Naive thymus-derived CD8-positive, alpha-beta T cell (primary cell): Measurements from ENCODE around the gene KIAA1614. TPM values are rescaled to one million over a fixed set of nuclear protein-coding genes. Genes with fewer than 3 reads are reported as not detected.
A peak's percentile ranks its signal among the peaks of the same experiment; 100 is the strongest.

Experiments
- ATAC-seq, 2 donors: fragments of 150-1000 bp; cut with Tn5 transposase in 1 of 2; sonication (Bioruptor Pico), chemical (Tn5 transposase) in 1 of 2; 1 replicate in 1 of 2; 2 replicates in 1 of 2; pipeline ENCODE4 v1.10.0; 2021; ENCODE audit warnings: mild to moderate bottlenecking in 2 of 2, moderate library complexity in 2 of 2
- POLR2A ChIA-PET: fragments of 350-600 bp; sonication (Branson Sonifier 250); formaldehyde crosslinking; loops from one replicate; lab custom pipeline; 2021; ENCODE audit warnings: antibody characterized with exemption; lab: Charles Lee
- DNase-seq, 10 donors: peaks; one replicate each; pipeline versions ENCODE4 v3.0.0 to v3.0.0-alpha.2; 2020 to 2022
- H3K27ac Mint-ChIP-seq, 10 donors: one replicate each; pipeline ENCODE4 v1.8.0; 2020 to 2022; ENCODE audit warnings: mild to moderate bottlenecking in 10 of 10, mixed read lengths in 10 of 10, moderate library complexity in 4 of 10, inconsistent platforms in 1 of 10
- H3K27me3 Mint-ChIP-seq, 5 donors: one replicate each; pipeline ENCODE4 v1.8.0; 2021 to 2022; ENCODE audit warnings: mixed read lengths in 5 of 5
- H3K36me3 Mint-ChIP-seq, 3 donors: one replicate each; pipeline ENCODE4 v1.8.0; 2020 to 2022; ENCODE audit warnings: mixed read lengths in 3 of 3, mild to moderate bottlenecking in 2 of 3, inconsistent platforms in 1 of 3
- H3K4me1 Mint-ChIP-seq, 4 donors: one replicate each; pipeline ENCODE4 v1.8.0; 2021 to 2022; ENCODE audit warnings: mixed read lengths in 4 of 4
- H3K4me3 Mint-ChIP-seq, 10 donors: one replicate each; pipeline ENCODE4 v1.8.0; 2020 to 2022; ENCODE audit warnings: mild to moderate bottlenecking in 10 of 10, mixed read lengths in 10 of 10, moderate library complexity in 6 of 10, inconsistent platforms in 1 of 10
- H3K9me3 Mint-ChIP-seq, 9 donors: one replicate each; pipeline ENCODE4 v1.8.0; 2020 to 2022; ENCODE audit warnings: mixed read lengths in 9 of 9, mild to moderate bottlenecking in 3 of 9, inconsistent platforms in 1 of 9, moderate library complexity in 1 of 9
- polyA plus RNA-seq, 3 donors: library from polyadenylated mRNA; unstranded; fragments of 300-500 nt; fragmentation: Illumina TruSeq; gene quantifications; one replicate each; pipeline ENCODE4 v1.2.3, GENCODE V29; 2021
- total RNA-seq, 8 experiments: library from RNA in 2 of 8; stranded (reverse) in 2 of 8; gene quantifications; one replicate each; pipeline ENCODE4 v1.2.3 and lab custom pipeline; 2021 to 2026

Gene KIAA1614
- total and polyA plus RNA-seq, 5 experiments from 2014 or later, result 0.04 to 0.33 (median 0.11) TPM; not detected in 1

DNA sequence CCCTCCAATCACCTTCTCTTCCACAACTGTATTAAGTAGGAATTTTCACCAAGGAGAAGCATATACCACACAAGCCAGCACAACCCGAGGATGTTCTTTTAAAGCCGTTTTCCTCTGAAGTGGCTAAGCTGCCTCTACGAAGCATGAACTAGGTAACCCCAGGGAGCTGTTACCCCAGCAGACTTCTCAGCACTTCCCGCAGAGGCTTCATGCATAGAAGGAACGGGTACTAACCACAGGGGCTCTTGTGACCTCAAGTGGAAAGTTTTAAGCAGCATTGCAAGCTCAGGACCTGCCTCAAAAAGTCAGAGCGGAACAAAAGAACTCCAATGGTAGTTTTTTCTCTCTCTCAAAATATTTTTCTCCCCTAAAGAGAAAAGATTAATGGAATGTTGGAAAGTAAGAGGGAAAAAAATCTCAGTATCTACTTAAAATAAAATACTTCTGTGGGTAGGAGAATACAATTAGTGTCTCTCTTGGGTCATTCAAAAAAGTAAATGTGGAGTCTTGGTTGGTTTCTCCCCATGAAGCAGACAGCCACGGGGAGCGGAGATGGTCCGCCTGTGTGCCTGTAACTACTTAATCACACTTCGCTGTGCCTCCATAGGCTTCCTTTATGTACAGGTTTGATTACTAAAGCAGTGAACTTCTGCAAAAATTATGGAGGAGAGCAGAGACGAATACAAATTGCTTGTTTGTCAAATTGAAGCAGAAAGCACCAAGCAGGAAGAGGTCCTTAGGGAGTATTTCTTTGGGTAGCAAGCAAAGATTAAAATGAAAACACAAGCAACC is 69.1 kb downstream of the KIAA1614 start:
- peak in 9 of 10 donors; percentile 23 to 73 (median 45) for DNase-seq
- peaks cover 16 to 35% (median 23%) of the 10 kb centered on the region in 4 donors for H3K4me1 Mint-ChIP-seq
- H3K9me3 Mint-ChIP-seq, result no peaks in the 10 kb centered on the region
- POLR2A ChIA-PET, result no interaction called here
- peak overlapping the region; percentile 7 to 86 (median 59) for H3K27ac Mint-ChIP-seq
- ATAC-seq, result peak; percentile 99
- H3K36me3 Mint-ChIP-seq, result peaks cover 6 to 74% (median 16%) of the 10 kb centered on the region in 3 donors
- H3K27me3 Mint-ChIP-seq, result no peaks in the 10 kb centered on the region
- H3K4me3 Mint-ChIP-seq, result peak overlapping the region; percentile 2 to 66 (median 30)

DNA sequence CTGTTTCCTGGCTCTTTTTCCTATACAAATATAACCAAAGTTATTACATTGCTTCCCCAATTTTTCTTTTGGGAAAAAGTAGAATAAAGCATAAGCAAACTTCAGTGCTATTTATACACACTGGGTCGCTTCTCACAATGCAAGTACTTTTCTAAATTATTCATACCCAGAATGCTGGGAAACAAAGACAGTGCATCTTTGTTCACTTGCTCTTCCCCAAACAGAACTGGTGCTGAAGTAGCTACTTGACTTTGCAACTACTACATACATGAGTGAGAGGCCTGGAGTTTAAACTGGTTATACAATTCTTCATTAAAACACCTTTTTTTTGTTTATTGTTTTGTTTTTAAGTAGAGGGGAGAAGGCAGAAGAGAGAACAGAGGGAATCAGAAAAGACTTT is 69.7 kb downstream of the KIAA1614 start:
- POLR2A ChIA-PET, result no interaction called here
- Mint-ChIP-seq H3K27me3 (no peaks in the 10 kb centered on the region), H3K4me1 (peaks cover 16 to 35% (median 23%) of the 10 kb centered on the region in 4 donors), H3K27ac (peak overlapping the region in 9 of 10 donors; percentile 35 to 86 (median 60)), H3K9me3 (no peaks in the 10 kb centered on the region), H3K36me3 (peaks cover 10 to 74% (median 21%) of the 10 kb centered on the region in 3 donors), H3K4me3 (peak overlapping the region in 1 of 10 donors; percentile 3)
- DNase-seq, result no peak
- ATAC-seq, result no peak

DNA sequence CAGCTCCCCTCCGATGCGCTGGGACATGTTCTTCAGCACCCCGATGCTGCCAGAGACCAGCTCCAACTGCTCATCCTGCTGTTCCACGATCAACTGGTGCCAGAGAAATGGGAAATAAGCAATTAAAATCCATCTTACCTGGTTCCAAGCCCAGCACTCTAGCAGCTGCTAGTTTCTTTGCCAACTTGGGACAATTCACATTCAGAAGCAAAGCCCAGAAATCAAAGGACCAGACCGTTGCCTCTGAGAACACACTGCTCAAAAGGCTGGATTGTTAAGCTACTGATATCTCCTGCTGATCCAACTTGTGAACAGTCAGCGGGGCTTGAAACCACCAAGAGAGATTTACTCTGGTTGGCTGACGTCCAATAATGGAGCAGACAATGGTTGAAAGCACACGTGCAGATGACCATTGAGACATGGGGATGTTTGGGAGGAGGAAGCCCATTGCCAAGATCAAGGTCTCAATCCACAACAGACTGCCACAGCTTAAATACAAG is 75.6 kb downstream of the KIAA1614 start:
- Mint-ChIP-seq H3K4me1 (peaks cover 0 to 3% (median 2%) of the 10 kb centered on the region in 4 donors), H3K27me3 (no peaks in the 10 kb centered on the region), H3K27ac (no peak overlapping the region), H3K9me3 (no peaks in the 10 kb centered on the region), H3K36me3 (peaks cover 9 to 98% (median 38%) of the 10 kb centered on the region in 3 donors), H3K4me3 (no peak overlapping the region)
- POLR2A ChIA-PET, result no interaction called here
- DNase-seq (no peak), ATAC-seq (no peak)

DNA sequence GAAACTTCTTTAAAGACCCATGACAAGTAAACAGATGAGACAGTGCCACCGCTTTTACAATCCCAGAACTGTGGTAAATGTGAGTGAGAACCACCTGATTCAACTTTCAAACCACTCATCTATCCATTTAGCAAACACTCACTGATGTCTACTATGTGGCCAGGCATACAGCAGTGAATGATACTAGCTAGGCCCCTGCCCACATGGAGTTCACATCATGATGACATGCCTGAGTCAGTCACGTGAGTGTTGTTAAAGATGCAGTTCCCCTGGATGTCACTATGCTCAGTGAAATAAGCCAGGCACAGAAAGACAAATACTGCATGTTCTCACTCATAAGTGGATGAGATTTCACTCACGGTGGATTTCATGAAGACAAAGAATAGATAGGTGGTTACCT is 81.6 kb downstream of the KIAA1614 start:
- Mint-ChIP-seq H3K4me1 (peaks cover 0 to 6% (median 3%) of the 10 kb centered on the region in 4 donors), H3K9me3 (no peaks in the 10 kb centered on the region), H3K36me3 (peaks cover 6 to 74% (median 10%) of the 10 kb centered on the region in 3 donors), H3K27ac (no peak overlapping the region), H3K4me3 (no peak overlapping the region), H3K27me3 (no peaks in the 10 kb centered on the region)
- POLR2A ChIA-PET, result interaction anchor here (1.3 kb wide), 1 partner anchor 9 kb away, joined by 3 read pairs; no protein-coding TSS in a partner anchor
- DNase-seq, result no peak
- no peak for ATAC-seq

DNA sequence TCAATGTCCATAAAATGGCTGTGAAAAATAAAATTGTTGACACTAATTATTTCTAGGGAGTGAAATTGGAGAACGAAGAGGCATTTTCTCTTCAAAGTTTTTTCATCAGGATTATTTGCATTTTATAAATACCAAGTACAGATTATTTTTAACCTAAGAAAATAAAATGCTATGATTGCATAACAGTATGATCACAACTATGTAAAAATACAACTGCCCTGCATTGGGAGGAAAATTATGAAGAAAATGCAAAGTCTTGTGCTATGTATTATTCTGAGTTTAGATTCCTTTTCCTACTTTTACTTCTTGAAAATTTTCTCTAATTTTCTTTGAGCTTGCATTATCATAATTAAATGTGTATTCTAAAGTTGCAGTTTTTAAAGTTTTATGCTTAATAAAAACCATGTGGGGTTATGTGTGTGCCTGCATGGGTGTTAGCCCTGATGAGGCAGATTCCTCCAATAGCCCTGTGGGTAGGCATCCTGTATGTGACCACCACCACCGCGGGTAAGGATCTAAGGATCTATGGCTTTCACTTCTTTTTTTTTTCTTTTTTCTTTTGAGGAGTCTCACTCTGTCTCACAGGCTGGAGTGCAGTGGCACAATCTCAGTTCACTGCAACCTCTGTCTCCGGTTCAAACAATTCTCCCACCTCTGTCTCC is 85.3 kb downstream of the KIAA1614 start:
- H3K27ac Mint-ChIP-seq, result peak overlapping the region in 1 of 10 donors; percentile 22
- no peaks in the 10 kb centered on the region for H3K27me3 Mint-ChIP-seq
- H3K4me3 Mint-ChIP-seq, result no peak overlapping the region
- no peaks in the 10 kb centered on the region for H3K9me3 Mint-ChIP-seq
- POLR2A ChIA-PET, result no interaction called here
- H3K4me1 Mint-ChIP-seq, result peaks cover 0 to 21% (median 5%) of the 10 kb centered on the region in 4 donors
- H3K36me3 Mint-ChIP-seq, result peaks cover 10 to 72% (median 18%) of the 10 kb centered on the region in 3 donors
- ATAC-seq (no peak), DNase-seq (no peak)

Other genes starting within 250 kb of the KIAA1614 start
- gene STX6, start 110.0 kb downstream of the KIAA1614 start, total RNA-seq, result 10 to 100 TPM; 18.4 to 18.9 TPM
- gene STX6, start 110.0 kb downstream of the KIAA1614 start, polyA plus RNA-seq, result 1 to 10 TPM; 7.0 to 9.1 (median 8.3) TPM
- gene MR1, start 121.1 kb downstream of the KIAA1614 start, total RNA-seq, result 10 to 100 TPM; 26.5 to 28.8 TPM
- 10 to 100 TPM; 27.8 to 35.5 (median 33.4) TPM for gene MR1, start 121.1 kb downstream of the KIAA1614 start, polyA plus RNA-seq
- gene IER5, start 175.8 kb downstream of the KIAA1614 start, total RNA-seq, result 10 to 100 TPM; 18.7 to 19.6 TPM
- gene IER5, start 175.8 kb downstream of the KIAA1614 start, polyA plus RNA-seq, result 1 to 10 TPM; 2.5 to 9.4 (median 8.3) TPM